ENCODE measurements around the gene BBS9. TPM values are rescaled to one million over a fixed set of nuclear protein-coding genes. Genes with fewer than 3 reads are reported as not detected.

The BBS9 gene
- total and polyA plus RNA-seq, 2 donors, result 7.3 to 72.8 TPM

Small RNA genes lying within 50 kb of the gene (small RNA-seq; reads per million reads assigned to genes)
- gene AC007312.1, result not detected
- not detected for gene AC074338.1
- not detected for gene RNA5SP229

Other genes starting within 250 kb of the BBS9 start
- gene KBTBD2, start 237.8 kb upstream of the BBS9 start, total RNA-seq, result 64.8 TPM
- gene KBTBD2, start 237.8 kb upstream of the BBS9 start, polyA plus RNA-seq, result 19.5 TPM
- 232 TPM for gene FKBP9, start 172.1 kb upstream of the BBS9 start, total RNA-seq
- 75.1 TPM for gene FKBP9, start 172.1 kb upstream of the BBS9 start, polyA plus RNA-seq
- gene NT5C3A, start 66.8 kb upstream of the BBS9 start, total RNA-seq, result 61.4 TPM
- 15.8 TPM for gene NT5C3A, start 66.8 kb upstream of the BBS9 start, polyA plus RNA-seq
- 7.8 TPM for gene RP9, start 20.2 kb upstream of the BBS9 start, total RNA-seq
- gene RP9, start 20.2 kb upstream of the BBS9 start, polyA plus RNA-seq, result 10.1 TPM